Stimulated activated CD8-positive, alpha-beta memory T cell treated with anti-CD3 and anti-CD28 coated beads, Interleukin-2, amount 100 ng/mL, for 48 hours (primary cell): ENCODE measurements around the gene KCTD18.

Experiments used
- DNase-seq, 2 donors: peaks; one replicate each; pipeline ENCODE4 v3.0.0-alpha.2; 2020; ENCODE audit warnings: low read depth in 2 of 2

KCTD18 gene

GRCh38 chr2:200486529-200486928 lies 23.3 kb downstream of the KCTD18 start:
- no peak for DNase-seq

GRCh38 chr2:200484934-200485333 lies 24.9 kb downstream of the KCTD18 start:
- no peak for DNase-seq

GRCh38 chr2:200483729-200484198 lies 26.1 kb downstream of the KCTD18 start:
- DNase-seq, result peak in 1 of 2 donors; percentile 23

- DNase-seq, result no peak
These were observed 27.7 kb downstream of the KCTD18 start for GRCh38 chr2:200482194-200482593.

GRCh38 chr2:200479692-200480265 lies 30.1 kb downstream of the KCTD18 start:
- no peak for DNase-seq

GRCh38 chr2:200477667-200478131 lies 32.2 kb downstream of the KCTD18 start:
- no peak for DNase-seq

- DNase-seq, result no peak
These were observed 33.0 kb downstream of the KCTD18 start for GRCh38 chr2:200476836-200477235.

- no peak for DNase-seq
These were observed 34.1 kb downstream of the KCTD18 start for GRCh38 chr2:200475795-200476194.

GRCh38 chr2:200472853-200473464 lies 36.9 kb downstream of the KCTD18 start:
- no peak for DNase-seq

- no peak for DNase-seq
These were observed 37.8 kb downstream of the KCTD18 start for GRCh38 chr2:200471928-200472645.

GRCh38 chr2:200471324-200471848 lies 38.5 kb downstream of the KCTD18 start:
- DNase-seq, result peak in 1 of 2 donors; percentile 20

- no peak for DNase-seq
These were observed 39.6 kb downstream of the KCTD18 start for GRCh38 chr2:200470230-200470629.

- no peak for DNase-seq
These were observed 40.1 kb downstream of the KCTD18 start for GRCh38 chr2:200469708-200470211.

- DNase-seq, result no peak
These were observed 41.8 kb downstream of the KCTD18 start for GRCh38 chr2:200467806-200468681.

GRCh38 chr2:200466425-200467418 lies 43.1 kb downstream of the KCTD18 start:
- peak in 1 of 2 donors; percentile 11 for DNase-seq

- DNase-seq, result no peak
These were observed 46.4 kb downstream of the KCTD18 start for GRCh38 chr2:200463452-200463851.

- DNase-seq, result no peak
These were observed 47.8 kb downstream of the KCTD18 start for GRCh38 chr2:200461846-200462710.

- DNase-seq, result no peak
These were observed 50.8 kb downstream of the KCTD18 start for GRCh38 chr2:200459101-200459500.

GRCh38 chr2:200456567-200456966 lies 53.3 kb downstream of the KCTD18 start:
- DNase-seq, result no peak
